Rectal smooth muscle tissue (tissue), 1 donor: ENCODE measurements around the gene SPEN.
"Not testable (repeated sequence)": the region's sequence is repeated elsewhere in the genome, so short reads cannot be mapped to it uniquely, and the experiment has no call there.

Source experiments
- H3K27ac ChIP-seq: one replicate; pipeline ENCODE4 v1.7.0; 2013; ENCODE audit warnings: low read depth, low read length, inconsistent platforms
- H3K27me3 ChIP-seq: one replicate; pipeline ENCODE4 v1.7.0; 2013; ENCODE audit warnings: low read length; ENCODE audit not compliant: control insufficient read depth, insufficient read depth
- H3K36me3 ChIP-seq: one replicate; pipeline ENCODE4 v1.7.0; 2013; ENCODE audit warnings: low read length; ENCODE audit not compliant: control insufficient read depth, insufficient read depth
- H3K4me1 ChIP-seq: one replicate; pipeline ENCODE4 v1.7.0; 2013; ENCODE audit warnings: low read length; ENCODE audit not compliant: control insufficient read depth, insufficient read depth
- H3K4me3 ChIP-seq: one replicate; pipeline ENCODE4 v1.7.0; 2013; ENCODE audit warnings: low read length
- H3K9ac ChIP-seq: one replicate; pipeline ENCODE4 v1.7.0; 2013; ENCODE audit warnings: low read length

SPEN gene, protein sequence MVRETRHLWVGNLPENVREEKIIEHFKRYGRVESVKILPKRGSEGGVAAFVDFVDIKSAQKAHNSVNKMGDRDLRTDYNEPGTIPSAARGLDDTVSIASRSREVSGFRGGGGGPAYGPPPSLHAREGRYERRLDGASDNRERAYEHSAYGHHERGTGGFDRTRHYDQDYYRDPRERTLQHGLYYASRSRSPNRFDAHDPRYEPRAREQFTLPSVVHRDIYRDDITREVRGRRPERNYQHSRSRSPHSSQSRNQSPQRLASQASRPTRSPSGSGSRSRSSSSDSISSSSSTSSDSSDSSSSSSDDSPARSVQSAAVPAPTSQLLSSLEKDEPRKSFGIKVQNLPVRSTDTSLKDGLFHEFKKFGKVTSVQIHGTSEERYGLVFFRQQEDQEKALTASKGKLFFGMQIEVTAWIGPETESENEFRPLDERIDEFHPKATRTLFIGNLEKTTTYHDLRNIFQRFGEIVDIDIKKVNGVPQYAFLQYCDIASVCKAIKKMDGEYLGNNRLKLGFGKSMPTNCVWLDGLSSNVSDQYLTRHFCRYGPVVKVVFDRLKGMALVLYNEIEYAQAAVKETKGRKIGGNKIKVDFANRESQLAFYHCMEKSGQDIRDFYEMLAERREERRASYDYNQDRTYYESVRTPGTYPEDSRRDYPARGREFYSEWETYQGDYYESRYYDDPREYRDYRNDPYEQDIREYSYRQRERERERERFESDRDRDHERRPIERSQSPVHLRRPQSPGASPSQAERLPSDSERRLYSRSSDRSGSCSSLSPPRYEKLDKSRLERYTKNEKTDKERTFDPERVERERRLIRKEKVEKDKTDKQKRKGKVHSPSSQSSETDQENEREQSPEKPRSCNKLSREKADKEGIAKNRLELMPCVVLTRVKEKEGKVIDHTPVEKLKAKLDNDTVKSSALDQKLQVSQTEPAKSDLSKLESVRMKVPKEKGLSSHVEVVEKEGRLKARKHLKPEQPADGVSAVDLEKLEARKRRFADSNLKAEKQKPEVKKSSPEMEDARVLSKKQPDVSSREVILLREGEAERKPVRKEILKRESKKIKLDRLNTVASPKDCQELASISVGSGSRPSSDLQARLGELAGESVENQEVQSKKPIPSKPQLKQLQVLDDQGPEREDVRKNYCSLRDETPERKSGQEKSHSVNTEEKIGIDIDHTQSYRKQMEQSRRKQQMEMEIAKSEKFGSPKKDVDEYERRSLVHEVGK (N-terminal part only)

DNA sequence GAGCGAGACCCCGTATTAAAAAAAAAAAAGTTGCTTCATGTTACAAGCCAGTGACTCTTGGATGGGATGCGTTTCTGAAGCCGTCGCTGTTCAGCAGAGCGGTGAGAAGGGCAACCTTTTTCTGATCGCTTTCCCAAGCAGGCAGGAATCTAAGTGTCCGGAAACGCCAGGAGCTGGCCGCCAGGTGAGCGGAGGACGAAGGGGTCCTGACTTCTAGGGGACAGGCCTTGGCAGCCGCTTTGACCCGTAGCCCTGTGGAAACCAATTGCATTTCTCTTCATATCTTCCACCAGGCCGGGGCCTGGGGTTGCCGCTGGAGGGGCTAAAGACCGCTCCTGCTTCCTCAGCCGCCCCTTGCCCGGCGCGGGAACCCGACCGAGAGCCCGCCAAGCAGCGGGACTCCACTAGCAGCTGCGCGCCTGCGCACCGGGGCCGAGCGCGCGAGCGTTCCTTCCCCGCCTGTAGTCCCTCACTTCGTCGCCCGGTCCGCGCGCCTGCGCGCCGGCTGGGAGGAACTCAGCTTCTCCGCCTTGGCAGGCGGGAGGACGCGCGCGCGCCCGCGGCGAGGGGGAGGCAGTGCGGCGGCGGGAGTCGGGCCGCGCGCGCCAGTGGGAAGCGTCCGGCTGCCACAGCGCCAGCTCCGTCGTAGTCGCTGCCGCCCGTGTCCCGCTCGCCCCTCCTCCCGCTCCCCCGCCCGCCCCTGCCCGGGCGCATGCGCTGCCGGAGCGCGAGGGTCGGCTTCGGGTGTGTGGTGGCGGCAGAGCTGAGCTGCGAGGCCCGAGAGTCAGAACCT lies at the start of gene SPEN:
TSS of gene SPEN (plus strand) at position 608 of the 793 bp plus-strand sequence. CDS start 361 bp downstream, outside the sequence.
- Histone ChIP-seq H3K4me3 (peak within 1 kb of the TSS; percentile 90), H3K4me1 (peaks cover 10% of the 10 kb centered on the region), H3K36me3 (no peaks in the 10 kb centered on the region), H3K27ac (peak within 1 kb of the TSS; percentile 91), H3K9ac (peak within 1 kb of the TSS; percentile 94), H3K27me3 (no peaks in the 10 kb centered on the region)

DNA sequence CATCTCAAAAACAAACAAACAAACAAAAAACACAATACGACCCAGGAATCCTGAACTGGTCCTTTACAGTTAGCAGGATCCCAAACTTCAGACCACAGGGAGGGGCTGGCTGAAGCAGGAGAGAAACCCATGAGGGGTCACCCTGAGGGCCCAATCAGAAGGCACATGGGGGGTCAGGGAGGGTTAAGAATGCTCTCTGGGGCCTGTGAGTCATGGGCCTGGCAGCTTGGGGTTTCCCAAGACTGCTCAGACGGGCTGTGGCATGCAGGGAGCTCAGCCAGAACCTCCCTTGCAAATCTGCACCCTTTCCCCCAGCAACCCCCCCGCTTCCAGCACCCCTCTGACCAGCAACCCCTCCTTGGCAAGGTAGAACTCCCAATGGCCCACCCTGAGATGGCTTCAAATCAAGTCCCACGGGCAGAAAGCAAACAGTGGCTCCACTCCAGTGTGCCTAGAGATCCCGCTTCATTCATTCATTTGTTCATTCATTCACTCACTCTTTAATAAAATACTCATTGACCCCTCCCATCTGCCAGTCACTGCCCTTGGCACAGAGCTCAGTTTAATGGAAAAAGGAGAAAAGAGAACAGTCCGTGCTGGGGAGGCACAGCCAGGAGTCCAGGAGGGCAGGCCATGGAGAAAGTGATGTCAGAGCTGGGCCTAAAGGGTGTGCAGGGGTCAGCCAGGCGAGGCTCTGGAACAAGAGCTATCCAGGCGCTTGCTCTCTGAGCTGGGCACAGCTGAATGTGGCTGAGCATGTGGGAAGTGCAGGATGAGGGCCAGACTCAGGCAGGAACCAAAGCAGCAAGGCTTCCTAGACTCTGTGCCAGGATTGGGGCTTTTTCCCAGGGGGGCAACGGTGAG lies 48.3 kb upstream of the SPEN start:
- Histone ChIP-seq H3K27me3 (no peaks in the 10 kb centered on the region), H3K4me3 (no peak overlapping the region), H3K9ac (no peak overlapping the region), H3K4me1 (peaks cover 14% of the 10 kb centered on the region), H3K27ac (no peak overlapping the region), H3K36me3 (no peaks in the 10 kb centered on the region)

DNA sequence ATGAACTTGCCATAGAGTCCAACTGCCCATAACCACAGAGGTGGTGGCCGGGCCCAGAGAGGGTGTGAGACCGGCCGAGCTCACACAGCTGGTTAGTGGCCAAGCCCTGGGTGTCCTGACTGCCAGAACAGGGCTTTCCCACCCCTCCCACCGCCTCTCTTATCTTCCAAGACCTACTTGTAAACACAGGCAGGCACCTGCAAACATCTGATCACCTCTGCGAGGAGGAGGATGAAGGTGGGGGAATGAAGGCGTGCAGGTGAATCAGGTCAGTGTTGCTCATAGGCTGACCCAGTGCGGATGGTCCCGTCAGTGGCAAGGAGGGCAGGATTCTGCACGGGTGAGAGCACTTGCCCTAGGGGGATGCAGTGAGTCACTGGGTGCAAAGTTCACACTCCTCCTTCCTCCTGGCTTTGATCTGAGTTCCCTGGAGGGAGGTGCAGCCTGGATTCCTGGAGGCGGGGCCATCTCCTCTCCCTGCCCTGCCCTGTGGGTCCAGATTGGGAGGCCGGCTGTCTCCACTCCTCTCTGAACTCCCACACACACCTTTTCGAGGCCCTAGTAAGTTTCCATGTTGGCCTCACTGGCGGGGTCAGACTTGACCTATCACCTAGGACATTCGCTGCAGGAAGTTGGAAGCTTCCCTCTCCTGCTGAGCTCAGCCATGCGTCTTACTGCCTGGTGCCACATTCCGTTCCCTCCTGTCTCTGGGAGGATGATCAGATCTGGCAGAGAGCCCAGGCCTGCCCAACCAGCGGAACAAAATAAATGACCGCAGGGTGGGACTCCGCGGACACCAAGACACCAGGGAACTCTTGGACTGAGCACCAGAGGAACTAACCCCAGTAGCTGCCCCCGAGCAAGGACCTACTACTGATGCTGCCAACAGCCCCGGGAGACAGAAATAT lies 47.3 kb upstream of the SPEN start:
- H3K4me1 ChIP-seq, result peaks cover 14% of the 10 kb centered on the region

GRCh38 chr1:15802234-15802965 lies 45.1 kb upstream of the SPEN start:
- Histone ChIP-seq H3K27me3 (no peaks in the 10 kb centered on the region), H3K36me3 (no peaks in the 10 kb centered on the region), H3K9ac (no peak overlapping the region), H3K4me1 (peaks cover 14% of the 10 kb centered on the region), H3K4me3 (no peak overlapping the region), H3K27ac (no peak overlapping the region)

More for the DNA sequence above, 47.3 kb upstream of the SPEN start:
- Histone ChIP-seq H3K4me3 (no peak overlapping the region), H3K27me3 (no peaks in the 10 kb centered on the region), H3K27ac (no peak overlapping the region), H3K9ac (no peak overlapping the region), H3K36me3 (no peaks in the 10 kb centered on the region)

GRCh38 chr1:15803380-15803779 lies 44.1 kb upstream of the SPEN start:
- H3K4me3 ChIP-seq, result no peak overlapping the region
- peaks cover 14% of the 10 kb centered on the region for H3K4me1 ChIP-seq
- no peak overlapping the region for H3K9ac ChIP-seq
- H3K27me3 ChIP-seq, result no peaks in the 10 kb centered on the region
- H3K27ac ChIP-seq, result no peak overlapping the region
- H3K36me3 ChIP-seq, result no peaks in the 10 kb centered on the region

DNA sequence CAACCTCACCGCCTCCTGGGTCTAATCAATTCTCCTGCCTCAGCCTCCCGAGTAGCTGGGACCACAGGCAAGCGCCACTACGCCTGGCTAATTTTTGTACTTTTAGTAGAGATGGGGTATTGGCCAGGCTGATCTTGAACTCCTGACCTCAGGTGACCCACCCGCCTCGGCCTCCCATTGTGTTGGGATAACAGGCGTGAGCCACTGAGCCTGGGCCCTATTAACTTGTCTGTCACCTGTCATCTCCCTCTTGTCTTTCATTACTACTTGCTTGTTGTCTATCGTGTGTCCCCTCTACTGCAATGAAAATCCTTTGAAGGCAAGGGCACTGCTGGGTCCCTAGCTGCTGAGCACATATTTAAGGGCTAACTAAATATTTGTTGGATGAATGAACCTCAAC lies 43.4 kb upstream of the SPEN start:
- Histone ChIP-seq H3K27me3 (no peaks in the 10 kb centered on the region), H3K9ac (no peak overlapping the region), H3K36me3 (no peaks in the 10 kb centered on the region), H3K4me3 (no peak overlapping the region), H3K27ac (no peak overlapping the region), H3K4me1 (peaks cover 12% of the 10 kb centered on the region)

GRCh38 chr1:15807121-15807520 lies 40.4 kb upstream of the SPEN start:
- Histone ChIP-seq H3K4me3 (no peak overlapping the region), H3K9ac (no peak overlapping the region), H3K4me1 (no peaks in the 10 kb centered on the region), H3K36me3 (no peaks in the 10 kb centered on the region), H3K27me3 (no peaks in the 10 kb centered on the region), H3K27ac (no peak overlapping the region)

GRCh38 chr1:15807549-15807948 lies 40.0 kb upstream of the SPEN start, which contains the start of gene UQCRHL:
UQCRHL (minus strand) TSS chr1:15807649; CDS start chr1:15807649, 0 bp downstream.
- H3K36me3 ChIP-seq, H3K9ac ChIP-seq, H3K27ac ChIP-seq, H3K4me3 ChIP-seq, H3K27me3 ChIP-seq, H3K4me1 ChIP-seq: not testable (repeated sequence)

DNA sequence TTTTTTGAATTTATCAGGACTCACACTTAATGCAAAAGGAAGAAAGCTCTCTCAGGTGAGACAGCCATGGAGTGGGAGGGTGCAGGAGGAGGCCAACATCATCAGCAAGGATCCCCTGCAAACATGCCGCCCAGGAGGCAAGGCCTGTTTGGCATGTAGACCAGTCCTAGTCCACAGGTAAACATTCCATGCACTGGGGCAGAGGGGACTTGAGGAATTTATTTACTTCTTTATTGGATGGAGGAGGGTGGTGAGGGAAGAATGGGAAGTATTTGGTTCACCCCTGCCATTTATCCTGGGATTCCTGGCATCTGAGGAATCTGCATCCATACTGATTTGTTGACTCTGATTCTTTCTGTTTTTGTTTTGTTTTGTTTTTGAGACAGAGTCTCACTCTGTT lies 38.6 kb upstream of the SPEN start:
- Histone ChIP-seq H3K36me3 (no peaks in the 10 kb centered on the region), H3K27ac (no peak overlapping the region), H3K4me3 (no peak overlapping the region), H3K9ac (no peak overlapping the region), H3K27me3 (no peaks in the 10 kb centered on the region), H3K4me1 (no peaks in the 10 kb centered on the region)

GRCh38 chr1:15810073-15810472 lies 37.4 kb upstream of the SPEN start:
- Histone ChIP-seq H3K27ac (no peak overlapping the region), H3K27me3 (no peaks in the 10 kb centered on the region), H3K4me3 (no peak overlapping the region), H3K4me1 (no peaks in the 10 kb centered on the region), H3K9ac (no peak overlapping the region), H3K36me3 (no peaks in the 10 kb centered on the region)
